ENCODE measurements around the gene GANAB.

GANAB gene

GRCh38 chr11:62610403-62610802 lies 36.0 kb downstream of the GANAB start:
- no peak overlapping the region for H3K4me3 ChIP-seq (ENCODE audit: low read depth, low read length)
- DNase-seq (ENCODE audit: low read depth): no peak
- no peak for TF ChIP-seq CTCF (conservative IDR thresholded peaks at IDR 0.05; ENCODE audit: low read depth, low read length)

- TF ChIP-seq CTCF (conservative IDR thresholded peaks at IDR 0.05; ENCODE audit: low read depth, low read length): no peak
- no peak for DNase-seq (ENCODE audit: low read depth)
- H3K4me3 ChIP-seq (ENCODE audit: low read depth, low read length): no peak overlapping the region
Measured at GRCh38 chr11:62608776-62609175, 37.6 kb downstream of the GANAB start.

GRCh38 chr11:62607714-62608113 lies 38.7 kb downstream of the GANAB start:
- H3K4me3 ChIP-seq (ENCODE audit: low read depth, low read length): no peak overlapping the region
- DNase-seq (ENCODE audit: low read depth): no peak
- no peak for TF ChIP-seq CTCF (conservative IDR thresholded peaks at IDR 0.05; ENCODE audit: low read depth, low read length)

- no peak for TF ChIP-seq CTCF (conservative IDR thresholded peaks at IDR 0.05; ENCODE audit: low read depth, low read length)
- H3K4me3 ChIP-seq (ENCODE audit: low read depth, low read length): no peak overlapping the region
- DNase-seq (ENCODE audit: low read depth): no peak
Measured at GRCh38 chr11:62605902-62606301, 40.5 kb downstream of the GANAB start.

GRCh38 chr11:62605467-62605866 lies 40.9 kb downstream of the GANAB start:
- H3K4me3 ChIP-seq (ENCODE audit: low read depth, low read length): no peak overlapping the region
- TF ChIP-seq CTCF (conservative IDR thresholded peaks at IDR 0.05; ENCODE audit: low read depth, low read length): no peak
- DNase-seq (ENCODE audit: low read depth): no peak

- no peak overlapping the region for H3K4me3 ChIP-seq (ENCODE audit: low read depth, low read length)
- DNase-seq (ENCODE audit: low read depth): no peak
- no peak for TF ChIP-seq CTCF (conservative IDR thresholded peaks at IDR 0.05; ENCODE audit: low read depth, low read length)
Measured at GRCh38 chr11:62604460-62605120, 41.8 kb downstream of the GANAB start.

- H3K4me3 ChIP-seq (ENCODE audit: low read depth, low read length): no peak overlapping the region
Measured at GRCh38 chr11:62603776-62604299, 42.6 kb downstream of the GANAB start.

More at GRCh38 chr11:62603776-62604299, 42.6 kb downstream of the GANAB start:
- DNase-seq (ENCODE audit: low read depth): no peak
- TF ChIP-seq CTCF (conservative IDR thresholded peaks at IDR 0.05; ENCODE audit: low read depth, low read length): no peak
